GM12878 (cell line): Measurements from ENCODE around the gene WDHD1. TPM values are rescaled to one million over a fixed set of nuclear protein-coding genes. Genes with fewer than 3 reads are reported as not detected.

Source experiments
- ATAC-seq: fragments of 200-7000 bp; cut with Tn5 transposase; 3 replicates; pipeline ENCODE4 v1.9.1; 2020; ENCODE audit warnings: mild to moderate bottlenecking, moderate library complexity
- BruUV-seq: library from RNA; stranded (reverse); fragments of 400-500 nt; replicated peaks from 2 replicates; lab custom pipeline; 2021; lab: Mats Ljungman, UMichigan
- CTCF ChIA-PET: fragments of 300-600 bp; sonication (Branson Sonifier 250); formaldehyde crosslinking; extraction: SDS; loops from one replicate; lab custom pipeline; 2021; ENCODE audit warnings: inconsistent platforms; lab: Yijun Ruan, JAX
- POLR2A ChIA-PET: fragments of 350-600 bp; formaldehyde crosslinking; extraction: SDS; loops from one replicate; lab custom pipeline; 2021; ENCODE audit warnings: inconsistent platforms; lab: Charles Lee
- RAD21 ChIA-PET: fragments of 300-600 bp; sonication (Branson Sonifier 250); formaldehyde crosslinking; loops from one replicate; lab custom pipeline; 2023; ENCODE audit warnings: antibody characterized with exemption; ENCODE audit not compliant: unreplicated experiment; lab: Charles Lee
- SMC1A ChIA-PET: fragments of 300-600 bp; sonication (Branson Sonifier 250); formaldehyde crosslinking; loops from one replicate; lab custom pipeline; 2023; ENCODE audit not compliant: unreplicated experiment, uncharacterized antibody; lab: Charles Lee
- DNase-seq: peaks from one replicate; pipeline ENCODE4 v3.0.0-alpha.2; 2011; ENCODE audit warnings: low read depth, low spot score
- FAIRE-seq: peaks from 3 replicates; lab custom pipeline; 2011; peaks lifted over from hg19 to GRCh38; lab: Jason Lieb, UNC
- H2AFZ ChIP-seq: 2 replicates; pipeline ENCODE4 v1.6.0; 2011; ENCODE audit warnings: low read depth, low read length, control low read depth; ENCODE audit not compliant: control insufficient read depth
- H3K27ac ChIP-seq: 2 replicates; pipeline ENCODE4 v1.5.1; 2011; ENCODE audit warnings: control low read depth; ENCODE audit not compliant: control insufficient read depth, insufficient read depth
- H3K27me3 ChIP-seq, 2 experiments: replicated peaks in 1 of 2; 2 replicates each; pipeline versions ENCODE4 v1.6.0 to v1.6.1; 2011; ENCODE audit warnings: low read length in 1 of 2; ENCODE audit not compliant: control insufficient read depth in 2 of 2, insufficient read depth in 2 of 2
- H3K36me3 ChIP-seq, 2 experiments: 2 replicates each; pipeline ENCODE4 v1.5.1; 2011; ENCODE audit warnings: low read length in 1 of 2; ENCODE audit not compliant: control insufficient read depth in 2 of 2, insufficient read depth in 2 of 2
- H3K4me1 ChIP-seq: 2 replicates; pipeline ENCODE4 v1.6.1; 2011; ENCODE audit warnings: mild to moderate bottlenecking, low read length, moderate library complexity, mixed read lengths; ENCODE audit not compliant: control insufficient read depth, insufficient read depth
- H3K4me2 ChIP-seq: 2 replicates; pipeline ENCODE4 v1.6.0; 2011; ENCODE audit warnings: control low read depth; ENCODE audit not compliant: control insufficient read depth, insufficient read depth
- H3K4me3 ChIP-seq: fragments of 200-600 bp; sonication (generic); 2 replicates; pipeline ENCODE4 v1.5.1; 2016
- H3K79me2 ChIP-seq: 2 replicates; pipeline ENCODE4 v1.6.0; 2011; ENCODE audit warnings: low read length; ENCODE audit not compliant: control insufficient read depth, insufficient read depth
- H3K9ac ChIP-seq: 2 replicates; pipeline ENCODE4 v1.8.0; 2011; ENCODE audit warnings: low read length, control low read depth, mixed read lengths; ENCODE audit not compliant: control insufficient read depth, insufficient read depth
- H3K9me3 ChIP-seq: replicated peaks from 3 replicates; pipeline ENCODE4 v1.5.1; 2011; ENCODE audit warnings: mild to moderate bottlenecking, low read length; ENCODE audit not compliant: control insufficient read depth, insufficient read depth
- H4K20me1 ChIP-seq: 2 replicates; pipeline ENCODE4 v1.6.0; 2011; ENCODE audit not compliant: control insufficient read depth, insufficient read depth
- BRCA1 ChIP-seq: IDR thresholded peaks from 2 replicates; pipeline ENCODE4 v1.6.1; 2011; ENCODE audit warnings: low read depth, low read length, improper control_type of control experiment
- GATAD2B ChIP-seq: fragments of 450-650 bp; conservative IDR thresholded peaks from 2 replicates; pipeline ENCODE4 v1.6.1; 2017; ENCODE audit warnings: low read depth, mild to moderate bottlenecking, moderate library complexity
- HDAC2 ChIP-seq: fragments of 200-600 bp; sonication (generic); IDR thresholded peaks from 2 replicates; pipeline ENCODE4 v1.6.1; 2017
- MTA2 ChIP-seq: fragments of 450-650 bp; IDR thresholded peaks from 2 replicates; pipeline ENCODE4 v1.6.1; 2016; ENCODE audit warnings: low read depth, mild to moderate bottlenecking, moderate library complexity
- POU2F2 ChIP-seq: IDR thresholded peaks from 3 replicates; pipeline ENCODE4 v1.6.1; 2011; ENCODE audit warnings: low read depth, mild to moderate bottlenecking, low read length, borderline replicate concordance
- RAD21 ChIP-seq: IDR thresholded peaks from 2 replicates; pipeline ENCODE4 v1.6.1; 2011; ENCODE audit warnings: mild to moderate bottlenecking, low read depth, low read length, moderate library complexity; ENCODE audit not compliant: insufficient read depth
- WGBS: methylation state at CpG from one replicate; pipeline ENCODE4 v1.1.6; 2016; ENCODE audit warnings: low lambda C conversion rate; ENCODE audit not compliant: insufficient replicate concordance, insufficient coverage; ENCODE audit errors: missing lambda C conversion rate; 5-methylcytosine and 5-hydroxymethylcytosine counted together
- in situ Hi-C: fragments of 300-500 bp; cut with MboI; formaldehyde crosslinking; loops from 9 replicates; pipeline ENCODE4 v1.14.3; 2018; ENCODE audit warnings: mixed read lengths
- intact Hi-C: fragments of 100-400 bp; cut with micrococcal nuclease; formaldehyde crosslinking; loops from one replicate; pipeline ENCODE4 v1.14.2; 2022; ENCODE audit not compliant: unreplicated experiment
- polyA plus RNA-seq, 11 experiments: library from polyadenylated mRNA; depleted of rRNA in 4 of 11; unstranded in 6 of 11; stranded (reverse) in 5 of 11; fragments of >200 nt; fragmentation: Nextera tagmentation in 4 of 11; fragmentation: Illumina TruSeq in 1 of 11; extraction: Ambion mirVana in 4 of 11; extraction: Trizol in 1 of 11; gene quantifications; 1 replicate in 1 of 11; 2 replicates in 10 of 11; pipeline versions ENCODE4 v1.2.1 to v1.2.3, GENCODE V29; 2011 to 2016; ENCODE audit warnings: inconsistent platforms in 2 of 11, missing spikeins in 2 of 11, low read depth in 1 of 11
- total RNA-seq, 4 experiments: library from RNA; depleted of rRNA in 3 of 4; stranded (reverse); fragments of >200 nt in 3 of 4; fragmentation: Illumina TruSeq in 1 of 4; extraction: Trizol in 1 of 4; gene quantifications; 2 replicates each; pipeline versions ENCODE4 v1.2.1 to v1.2.3, GENCODE V29; 2013 to 2021
- TF ChIP-seq, protein P1 (sequence below): IDR thresholded peaks from 2 replicates; pipeline ENCODE4 v1.6.1; 2012; ENCODE audit warnings: improper control_type of control experiment, low read depth, low read length; ENCODE audit not compliant: insufficient replicate concordance
- TF ChIP-seq, protein P2 (sequence below): fragments of 450-650 bp; IDR thresholded peaks from 2 replicates; pipeline ENCODE4 v1.6.1; 2018; ENCODE audit warnings: borderline replicate concordance, mild to moderate bottlenecking; ENCODE audit not compliant: partially characterized antibody
- TF ChIP-seq, protein P3 (sequence below): IDR thresholded peaks from 2 replicates; pipeline ENCODE4 v1.6.1; 2011; ENCODE audit warnings: borderline replicate concordance, low read depth, mild to moderate bottlenecking, moderate library complexity, mixed read lengths, low read length; ENCODE audit not compliant: insufficient read depth; ENCODE audit errors: extremely low read length
- TF ChIP-seq, protein P4 (sequence below): fragments of 450-650 bp; IDR thresholded peaks from 2 replicates; pipeline ENCODE4 v1.6.1; 2017; ENCODE audit warnings: low read depth, mild to moderate bottlenecking, moderate library complexity

The WDHD1 gene
- total and polyA plus RNA-seq, 10 of the 15 experiments (the other 5 are each of a cell fraction or from before 2014, with no cell fraction given), result 11.3 to 50.5 (median 32.6) TPM

DNA sequence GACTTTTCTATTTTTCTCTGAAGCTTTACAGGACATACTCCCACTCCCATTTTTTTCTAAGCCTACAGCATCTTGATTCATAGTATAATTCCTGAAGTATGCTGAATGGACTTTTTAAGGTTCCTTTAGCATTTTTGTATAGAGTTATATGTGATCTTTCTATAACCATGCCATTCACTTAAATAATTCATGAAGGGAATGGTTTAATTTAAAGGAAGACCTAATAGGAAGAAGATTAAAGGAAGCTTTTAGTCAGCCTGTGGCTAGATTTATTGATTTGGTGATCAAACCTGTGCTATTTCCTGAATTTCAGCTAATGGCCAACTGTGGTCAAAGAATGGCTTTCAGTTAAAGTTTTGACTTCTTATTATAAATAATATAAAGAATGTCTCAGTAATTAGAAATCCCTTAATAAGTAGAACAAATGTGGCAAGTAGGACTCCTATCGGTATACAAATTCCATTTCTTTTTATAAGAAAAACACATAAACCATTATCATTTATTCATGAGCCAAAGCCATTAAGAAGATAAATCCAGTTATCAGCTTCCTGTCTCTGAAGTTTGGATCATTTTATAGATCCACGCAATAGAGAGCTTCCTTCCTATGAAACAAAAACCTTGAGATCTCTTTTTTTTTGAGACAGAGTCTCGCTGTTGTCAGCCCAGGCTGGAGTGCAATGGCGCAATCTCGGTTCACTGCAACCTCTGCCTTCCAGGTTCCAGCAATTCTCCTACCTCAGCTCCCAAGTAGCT lies 20.6 kb upstream of the WDHD1 start:
- Histone ChIP-seq H3K9ac (no peak overlapping the region), H4K20me1 (no peaks in the 10 kb centered on the region), H3K4me2 (no peak overlapping the region), H3K79me2 (peaks cover 10% of the 10 kb centered on the region), H2AFZ (no peak overlapping the region), H3K27me3 (no peaks in the 10 kb centered on the region), H3K36me3 (peaks cover 0 to 4% of the 10 kb centered on the region in 2 experiments; a peak in 3 of 4 replicates), H3K9me3 (no peaks in the 10 kb centered on the region), H3K4me3 (no peak overlapping the region), H3K4me1 (0 out of 2 replicates have a peak, but pooled peaks cover 4% of the 10 kb centered on the region), H3K27ac (no peak overlapping the region)
- ATAC-seq, result no peak
- WGBS, result 98% methylated on average over 5 of the region's 5 CpGs
- no peak for DNase-seq
- ChIA-PET CTCF (interaction anchor here (0.7 to 4.4 kb wide), 6 partner anchors 12 to 399 kb away, joined by 3 to 44 read pairs (median 3); partner anchors contain the start of genes DLGAP5, SOCS4 and WDHD1), POLR2A (interaction anchor here (0.7 to 3.4 kb wide), 3 partner anchors 14 to 24 kb away, joined by 4 to 12 read pairs (median 5); no protein-coding TSS in a partner anchor), RAD21 (interaction anchor here (0.9 to 4.0 kb wide), 5 partner anchors 20 to 111 kb away, joined by 3 to 35 read pairs (median 3); partner anchors contain the start of genes SOCS4 and WDHD1), SMC1A (interaction anchor here (1.1 to 4.9 kb wide), 8 partner anchors 10 to 225 kb away, joined by 3 to 42 read pairs (median 9); partner anchors contain the start of genes SOCS4 and WDHD1)
- no TSS peak for BruUV-seq
- in situ Hi-C loops (no loop called here), intact Hi-C loops (no loop called here)
- FAIRE-seq, result no peak
- TF ChIP-seq BRCA1 (no peak), MTA2 (no peak), RAD21 (no peak), GATAD2B (no peak), POU2F2 (no peak), HDAC2 (no peak)
- TF ChIP-seq, protein P1, sequence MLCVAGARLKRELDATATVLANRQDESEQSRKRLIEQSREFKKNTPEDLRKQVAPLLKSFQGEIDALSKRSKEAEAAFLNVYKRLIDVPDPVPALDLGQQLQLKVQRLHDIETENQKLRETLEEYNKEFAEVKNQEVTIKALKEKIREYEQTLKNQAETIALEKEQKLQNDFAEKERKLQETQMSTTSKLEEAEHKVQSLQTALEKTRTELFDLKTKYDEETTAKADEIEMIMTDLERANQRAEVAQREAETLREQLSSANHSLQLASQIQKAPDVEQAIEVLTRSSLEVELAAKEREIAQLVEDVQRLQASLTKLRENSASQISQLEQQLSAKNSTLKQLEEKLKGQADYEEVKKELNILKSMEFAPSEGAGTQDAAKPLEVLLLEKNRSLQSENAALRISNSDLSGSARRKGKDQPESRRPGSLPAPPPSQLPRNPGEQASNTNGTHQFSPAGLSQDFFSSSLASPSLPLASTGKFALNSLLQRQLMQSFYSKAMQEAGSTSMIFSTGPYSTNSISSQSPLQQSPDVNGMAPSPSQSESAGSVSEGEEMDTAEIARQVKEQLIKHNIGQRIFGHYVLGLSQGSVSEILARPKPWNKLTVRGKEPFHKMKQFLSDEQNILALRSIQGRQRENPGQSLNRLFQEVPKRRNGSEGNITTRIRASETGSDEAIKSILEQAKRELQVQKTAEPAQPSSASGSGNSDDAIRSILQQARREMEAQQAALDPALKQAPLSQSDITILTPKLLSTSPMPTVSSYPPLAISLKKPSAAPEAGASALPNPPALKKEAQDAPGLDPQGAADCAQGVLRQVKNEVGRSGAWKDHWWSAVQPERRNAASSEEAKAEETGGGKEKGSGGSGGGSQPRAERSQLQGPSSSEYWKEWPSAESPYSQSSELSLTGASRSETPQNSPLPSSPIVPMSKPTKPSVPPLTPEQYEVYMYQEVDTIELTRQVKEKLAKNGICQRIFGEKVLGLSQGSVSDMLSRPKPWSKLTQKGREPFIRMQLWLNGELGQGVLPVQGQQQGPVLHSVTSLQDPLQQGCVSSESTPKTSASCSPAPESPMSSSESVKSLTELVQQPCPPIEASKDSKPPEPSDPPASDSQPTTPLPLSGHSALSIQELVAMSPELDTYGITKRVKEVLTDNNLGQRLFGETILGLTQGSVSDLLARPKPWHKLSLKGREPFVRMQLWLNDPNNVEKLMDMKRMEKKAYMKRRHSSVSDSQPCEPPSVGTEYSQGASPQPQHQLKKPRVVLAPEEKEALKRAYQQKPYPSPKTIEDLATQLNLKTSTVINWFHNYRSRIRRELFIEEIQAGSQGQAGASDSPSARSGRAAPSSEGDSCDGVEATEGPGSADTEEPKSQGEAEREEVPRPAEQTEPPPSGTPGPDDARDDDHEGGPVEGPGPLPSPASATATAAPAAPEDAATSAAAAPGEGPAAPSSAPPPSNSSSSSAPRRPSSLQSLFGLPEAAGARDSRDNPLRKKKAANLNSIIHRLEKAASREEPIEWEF, result no peak
- TF ChIP-seq, protein P2, sequence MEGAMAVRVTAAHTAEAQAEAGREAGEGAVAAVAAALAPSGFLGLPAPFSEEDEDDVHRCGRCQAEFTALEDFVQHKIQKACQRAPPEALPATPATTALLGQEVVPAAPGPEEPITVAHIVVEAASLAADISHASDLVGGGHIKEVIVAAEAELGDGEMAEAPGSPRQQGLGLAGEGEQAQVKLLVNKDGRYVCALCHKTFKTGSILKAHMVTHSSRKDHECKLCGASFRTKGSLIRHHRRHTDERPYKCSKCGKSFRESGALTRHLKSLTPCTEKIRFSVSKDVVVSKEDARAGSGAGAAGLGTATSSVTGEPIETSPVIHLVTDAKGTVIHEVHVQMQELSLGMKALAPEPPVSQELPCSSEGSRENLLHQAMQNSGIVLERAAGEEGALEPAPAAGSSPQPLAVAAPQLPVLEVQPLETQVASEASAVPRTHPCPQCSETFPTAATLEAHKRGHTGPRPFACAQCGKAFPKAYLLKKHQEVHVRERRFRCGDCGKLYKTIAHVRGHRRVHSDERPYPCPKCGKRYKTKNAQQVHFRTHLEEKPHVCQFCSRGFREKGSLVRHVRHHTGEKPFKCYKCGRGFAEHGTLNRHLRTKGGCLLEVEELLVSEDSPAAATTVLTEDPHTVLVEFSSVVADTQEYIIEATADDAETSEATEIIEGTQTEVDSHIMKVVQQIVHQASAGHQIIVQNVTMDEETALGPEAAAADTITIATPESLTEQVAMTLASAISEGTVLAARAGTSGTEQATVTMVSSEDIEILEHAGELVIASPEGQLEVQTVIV, result no peak
- TF ChIP-seq, protein P3, sequence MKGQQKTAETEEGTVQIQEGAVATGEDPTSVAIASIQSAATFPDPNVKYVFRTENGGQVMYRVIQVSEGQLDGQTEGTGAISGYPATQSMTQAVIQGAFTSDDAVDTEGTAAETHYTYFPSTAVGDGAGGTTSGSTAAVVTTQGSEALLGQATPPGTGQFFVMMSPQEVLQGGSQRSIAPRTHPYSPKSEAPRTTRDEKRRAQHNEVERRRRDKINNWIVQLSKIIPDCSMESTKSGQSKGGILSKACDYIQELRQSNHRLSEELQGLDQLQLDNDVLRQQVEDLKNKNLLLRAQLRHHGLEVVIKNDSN, result no peak
- TF ChIP-seq, protein P4, sequence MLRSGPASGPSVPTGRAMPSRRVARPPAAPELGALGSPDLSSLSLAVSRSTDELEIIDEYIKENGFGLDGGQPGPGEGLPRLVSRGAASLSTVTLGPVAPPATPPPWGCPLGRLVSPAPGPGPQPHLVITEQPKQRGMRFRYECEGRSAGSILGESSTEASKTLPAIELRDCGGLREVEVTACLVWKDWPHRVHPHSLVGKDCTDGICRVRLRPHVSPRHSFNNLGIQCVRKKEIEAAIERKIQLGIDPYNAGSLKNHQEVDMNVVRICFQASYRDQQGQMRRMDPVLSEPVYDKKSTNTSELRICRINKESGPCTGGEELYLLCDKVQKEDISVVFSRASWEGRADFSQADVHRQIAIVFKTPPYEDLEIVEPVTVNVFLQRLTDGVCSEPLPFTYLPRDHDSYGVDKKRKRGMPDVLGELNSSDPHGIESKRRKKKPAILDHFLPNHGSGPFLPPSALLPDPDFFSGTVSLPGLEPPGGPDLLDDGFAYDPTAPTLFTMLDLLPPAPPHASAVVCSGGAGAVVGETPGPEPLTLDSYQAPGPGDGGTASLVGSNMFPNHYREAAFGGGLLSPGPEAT, result no peak
